GM13976 (cell line): ENCODE measurements around the gene CD34.

Experiments used
- DNase-seq: peaks from one replicate; pipeline ENCODE4 v3.0.0; 2012; ENCODE audit warnings: low spot score
- CTCF ChIP-seq: IDR thresholded peaks from 2 replicates; pipeline ENCODE4 v1.5.1; 2012; ENCODE audit warnings: borderline replicate concordance, mild to moderate bottlenecking; ENCODE audit not compliant: insufficient read depth; ENCODE audit errors: extremely low read depth, missing control alignments, control extremely low read depth
- in situ Hi-C: fragments of 300-500 bp; cut with MboI; formaldehyde crosslinking; loops from one replicate; pipeline ENCODE4 v1.12.0; 2022; ENCODE audit warnings: low sequenced_read_pairs, mixed read lengths, inconsistent platforms; ENCODE audit not compliant: unreplicated experiment

Gene CD34

GRCh38 chr1:207911856-207912760 lies 1.2 kb upstream of the CD34 start:
- in situ Hi-C loops = no loop called here
- DNase-seq = no peak
- TF ChIP-seq CTCF = no peak

- in situ Hi-C loops = no loop called here
- DNase-seq = no peak
- TF ChIP-seq CTCF = no peak
Measured at GRCh38 chr1:207909687-207910086, 1.2 kb downstream of the CD34 start.

GRCh38 chr1:207908107-207908734 lies 2.7 kb downstream of the CD34 start:
- in situ Hi-C loops = no loop called here
- DNase-seq = no peak

GRCh38 chr1:207904391-207904790 lies 6.5 kb downstream of the CD34 start:
- in situ Hi-C loops = no loop called here
- DNase-seq = no peak
- no peak for TF ChIP-seq CTCF

More at GRCh38 chr1:207908107-207908734, 2.7 kb downstream of the CD34 start:
- no peak for TF ChIP-seq CTCF

GRCh38 chr1:207903767-207904166 lies 7.2 kb downstream of the CD34 start:
- DNase-seq = no peak
- TF ChIP-seq CTCF = no peak
- in situ Hi-C loops = no loop called here

GRCh38 chr1:207903053-207903452 lies 7.9 kb downstream of the CD34 start:
- no peak for DNase-seq
- in situ Hi-C loops = no loop called here
- no peak for TF ChIP-seq CTCF
